ENCODE data around the gene SPCS2.

- no peak for TF ChIP-seq EZH2 (IDR thresholded peaks at IDR 0.05; ENCODE audit: insufficient read depth, low read length)
- TF ChIP-seq CTCF (IDR thresholded peaks at IDR 0.05; ENCODE audit: insufficient read depth, low read depth, low read length) = no peak
These were observed 679 bp downstream of the SPCS2 start for GRCh38 chr11:74949753-74950137.
